Stimulated activated CD8-positive, alpha-beta memory T cell treated with anti-CD3 and anti-CD28 coated beads, Interleukin-2, amount 100 ng/mL, for 48 hours (primary cell): Measurements from ENCODE around the gene SLC5A11.
"Not testable (repeated sequence)": the region's sequence is repeated elsewhere in the genome, so short reads cannot be mapped to it uniquely, and the experiment has no call there.

ENCODE experiments used
- DNase-seq, 2 donors: peaks; one replicate each; pipeline ENCODE4 v3.0.0-alpha.2; 2020; ENCODE audit warnings: low read depth in 2 of 2

Gene SLC5A11, protein sequence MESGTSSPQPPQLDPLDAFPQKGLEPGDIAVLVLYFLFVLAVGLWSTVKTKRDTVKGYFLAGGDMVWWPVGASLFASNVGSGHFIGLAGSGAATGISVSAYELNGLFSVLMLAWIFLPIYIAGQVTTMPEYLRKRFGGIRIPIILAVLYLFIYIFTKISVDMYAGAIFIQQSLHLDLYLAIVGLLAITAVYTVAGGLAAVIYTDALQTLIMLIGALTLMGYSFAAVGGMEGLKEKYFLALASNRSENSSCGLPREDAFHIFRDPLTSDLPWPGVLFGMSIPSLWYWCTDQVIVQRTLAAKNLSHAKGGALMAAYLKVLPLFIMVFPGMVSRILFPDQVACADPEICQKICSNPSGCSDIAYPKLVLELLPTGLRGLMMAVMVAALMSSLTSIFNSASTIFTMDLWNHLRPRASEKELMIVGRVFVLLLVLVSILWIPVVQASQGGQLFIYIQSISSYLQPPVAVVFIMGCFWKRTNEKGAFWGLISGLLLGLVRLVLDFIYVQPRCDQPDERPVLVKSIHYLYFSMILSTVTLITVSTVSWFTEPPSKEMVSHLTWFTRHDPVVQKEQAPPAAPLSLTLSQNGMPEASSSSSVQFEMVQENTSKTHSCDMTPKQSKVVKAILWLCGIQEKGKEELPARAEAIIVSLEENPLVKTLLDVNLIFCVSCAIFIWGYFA

DNA sequence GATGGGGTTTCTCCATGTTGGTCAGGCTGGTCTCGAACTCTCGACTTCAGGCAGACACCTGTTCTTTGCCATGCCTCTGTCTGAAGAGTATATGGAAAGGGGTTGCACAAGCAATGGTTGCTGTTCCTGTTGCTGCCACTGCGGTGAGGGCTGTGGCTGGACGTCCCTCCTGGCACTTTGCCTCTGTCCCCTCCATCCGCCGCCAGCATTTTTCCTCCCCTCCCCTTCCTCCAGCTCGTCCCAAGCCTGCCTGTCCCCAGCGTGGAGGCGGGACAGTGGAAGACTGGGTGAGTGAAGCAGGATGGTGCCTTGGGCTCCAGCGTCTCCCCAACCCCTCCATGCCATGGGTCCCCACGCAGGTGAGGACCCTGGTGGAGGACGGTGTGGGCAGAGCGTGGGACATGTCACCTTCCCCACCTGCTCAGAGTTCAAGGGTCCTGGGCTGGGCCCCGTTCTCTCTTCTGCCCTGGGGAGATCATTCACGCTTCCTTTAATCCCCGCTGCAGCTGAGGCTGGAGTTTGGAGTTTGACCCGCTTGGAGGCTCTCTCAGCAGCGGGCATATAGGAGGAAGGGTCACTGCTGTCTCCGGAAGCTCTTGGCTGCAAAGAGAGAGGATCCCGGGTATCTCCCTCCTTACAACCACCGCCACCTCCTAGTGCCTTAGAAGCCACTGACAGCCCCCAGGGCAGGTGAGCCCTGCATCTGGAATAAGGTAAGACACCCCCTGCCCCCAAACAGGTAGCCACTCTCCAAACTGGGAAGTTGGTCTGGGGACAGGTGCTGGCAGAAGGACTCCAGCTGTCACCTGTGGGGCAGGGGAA is at the start of gene SLC5A11:
Gene SLC5A11 (plus strand): TSS at position 238 of the 822 bp plus-strand sequence. CDS start 12,681 bp downstream, outside the sequence.
- DNase-seq: no peak

DNA sequence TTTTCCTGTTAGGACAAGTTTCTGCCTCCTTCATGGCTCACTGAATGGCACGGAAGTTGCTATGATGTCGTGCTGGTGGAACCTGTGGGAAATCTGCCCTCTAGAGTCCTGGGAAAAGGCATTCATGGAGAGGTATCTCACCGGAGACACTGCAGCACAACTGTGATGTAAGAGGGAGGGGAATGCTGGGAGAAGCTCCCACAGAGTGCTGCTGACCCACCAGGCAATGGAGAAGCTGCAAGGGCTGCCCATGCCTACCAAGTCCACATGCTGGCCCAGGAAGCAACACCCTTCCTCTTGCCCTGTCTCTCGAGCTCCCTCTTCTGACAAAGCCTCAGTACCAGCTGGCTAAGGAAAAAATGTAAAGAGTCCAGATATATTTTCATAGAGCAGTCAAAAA is 45.2 kb upstream of the SLC5A11 start:
- DNase-seq: no peak

DNA sequence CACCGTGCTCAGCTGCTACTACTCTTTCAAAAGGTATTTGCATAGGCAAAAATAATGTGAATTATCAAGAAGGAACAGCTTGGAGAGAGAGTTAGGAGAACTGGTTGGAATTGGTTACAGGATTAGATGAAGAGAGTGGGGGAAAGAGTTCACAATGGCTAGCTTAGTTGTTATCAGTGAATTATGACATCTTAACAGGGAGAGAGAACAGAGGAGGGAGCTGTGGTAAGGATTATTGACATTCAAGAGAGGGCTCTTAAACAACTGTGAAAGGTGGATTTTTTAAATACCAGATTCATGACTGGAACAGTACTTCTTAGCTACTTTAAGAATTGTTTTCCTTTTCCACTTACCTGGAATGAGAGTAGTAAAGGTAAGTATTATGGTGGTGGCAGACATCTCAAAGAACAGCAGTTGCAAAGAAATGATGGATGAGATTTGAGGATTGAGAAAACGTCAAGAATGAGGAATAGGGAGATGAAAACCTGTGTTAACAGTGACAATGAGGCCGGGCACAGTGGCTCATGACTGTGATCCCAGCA is 43.9 kb upstream of the SLC5A11 start:
- DNase-seq: no peak

DNA sequence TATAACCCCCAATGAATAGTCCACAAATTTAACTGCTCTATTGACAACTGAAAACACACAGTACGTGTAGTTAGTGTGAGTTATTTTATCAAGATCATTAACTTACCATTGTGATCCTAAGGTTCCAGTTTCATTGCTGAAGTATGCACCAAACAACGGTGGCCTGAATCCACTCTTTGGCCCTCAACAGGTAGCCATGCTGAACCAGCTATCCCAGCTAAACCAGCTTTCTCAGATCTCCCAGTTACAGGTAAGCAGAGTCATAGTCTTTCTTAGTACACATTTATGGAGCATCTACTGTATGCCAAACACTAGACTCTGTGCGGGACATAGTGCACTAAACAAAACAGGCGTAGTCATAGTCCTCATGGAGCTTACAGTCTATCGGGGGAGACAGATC is 40.3 kb upstream of the SLC5A11 start:
- no peak for DNase-seq

DNA sequence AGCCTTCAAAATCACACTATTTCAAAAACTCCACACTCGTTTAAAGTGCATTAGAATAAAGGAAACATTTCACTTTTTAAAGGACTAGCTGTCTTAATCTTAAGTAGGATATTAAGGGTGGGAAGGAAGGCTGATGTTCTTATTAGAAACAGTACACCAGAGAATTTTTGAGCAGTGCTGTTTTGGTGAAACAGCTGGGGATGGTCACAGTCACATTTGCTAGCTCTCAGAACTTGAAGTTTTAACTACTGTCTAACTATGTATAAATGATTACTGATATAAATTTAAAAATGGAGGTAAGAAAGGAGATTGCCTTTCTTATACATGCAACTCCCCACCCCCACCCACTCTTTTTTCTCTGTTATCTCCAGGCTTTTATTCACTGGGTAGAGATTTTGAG is 38.5 kb upstream of the SLC5A11 start:
- no peak for DNase-seq

DNA sequence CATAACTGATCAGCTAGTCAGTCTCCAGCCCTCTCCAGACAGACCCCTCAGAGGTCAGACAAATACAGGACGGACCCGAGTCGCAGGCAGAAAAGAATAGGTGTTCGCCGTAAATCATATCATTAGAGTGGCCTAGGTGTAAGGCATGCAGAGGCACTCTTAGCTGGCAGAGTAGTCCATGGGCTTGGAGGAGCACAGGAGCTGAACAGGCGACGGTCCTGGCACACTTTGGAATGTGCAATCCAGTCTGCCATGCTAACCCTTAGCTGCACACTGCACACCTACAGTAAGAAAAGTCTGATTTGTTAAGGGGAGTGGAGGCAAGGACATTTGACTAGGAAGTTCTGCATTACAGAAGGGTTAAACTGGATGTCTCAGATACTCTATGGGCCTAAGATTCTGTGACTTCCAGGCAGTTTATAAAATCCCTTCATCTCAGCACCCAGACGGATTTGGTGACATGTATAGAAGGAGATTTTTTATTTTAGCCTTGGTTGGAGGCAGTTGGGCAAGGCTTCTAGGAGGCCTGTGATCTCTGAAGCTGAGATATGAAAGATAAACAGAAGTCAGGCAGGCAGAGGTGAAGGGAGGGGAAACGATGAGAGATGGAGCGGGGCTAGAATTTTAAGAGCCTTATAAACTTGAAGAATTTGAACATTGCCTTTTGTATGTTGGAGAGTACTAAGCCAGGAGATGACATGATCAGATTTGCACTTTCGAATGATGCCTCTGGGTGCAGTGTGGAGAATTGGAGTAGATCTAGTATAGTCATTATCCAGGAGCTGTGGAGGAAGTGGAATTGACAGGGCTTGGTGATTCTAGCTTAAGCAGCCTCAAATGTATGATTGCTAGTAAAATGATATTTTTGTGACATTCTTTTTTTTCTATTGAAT is 34.6 kb upstream of the SLC5A11 start:
- DNase-seq: no peak

DNA sequence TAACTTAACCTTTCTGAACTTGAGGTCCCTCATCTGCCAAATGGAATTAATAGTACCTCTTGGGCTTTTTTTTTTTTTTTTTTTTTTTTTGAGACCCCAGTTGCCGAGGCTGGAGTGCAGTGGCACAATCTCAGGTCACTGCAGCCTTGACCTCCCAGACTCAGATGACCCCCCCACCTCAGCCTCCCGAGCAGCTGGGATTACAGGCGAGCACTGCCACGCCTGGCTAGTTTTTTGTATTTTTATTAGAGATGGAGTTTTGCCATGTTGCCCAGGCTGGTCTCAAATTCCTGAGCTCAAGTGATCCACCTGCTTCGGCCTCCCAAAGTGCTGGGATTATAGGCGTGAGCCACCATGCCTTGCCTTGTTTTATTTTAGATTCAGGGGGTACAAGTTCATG is 33.0 kb upstream of the SLC5A11 start:
- not testable (repeated sequence) for DNase-seq

DNA sequence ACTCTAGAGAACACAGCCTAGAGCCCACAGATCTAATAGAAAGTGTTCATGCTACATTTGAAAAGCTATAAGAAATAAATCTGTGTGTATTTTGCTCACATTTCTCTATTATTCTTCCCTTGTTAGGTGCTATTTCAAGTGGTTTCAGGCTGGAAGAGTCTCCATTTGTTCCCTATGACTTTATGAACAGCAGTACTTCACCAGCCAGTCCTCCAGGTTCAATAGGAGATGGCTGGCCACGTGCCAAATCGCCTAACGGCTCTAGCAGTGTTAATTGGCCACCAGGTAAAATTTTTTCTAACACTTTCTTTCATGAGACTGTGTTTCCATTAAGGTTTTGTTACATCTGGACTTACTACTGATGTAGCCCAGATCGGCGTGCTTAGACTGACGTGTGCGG is 30.7 kb upstream of the SLC5A11 start:
- DNase-seq: no peak

DNA sequence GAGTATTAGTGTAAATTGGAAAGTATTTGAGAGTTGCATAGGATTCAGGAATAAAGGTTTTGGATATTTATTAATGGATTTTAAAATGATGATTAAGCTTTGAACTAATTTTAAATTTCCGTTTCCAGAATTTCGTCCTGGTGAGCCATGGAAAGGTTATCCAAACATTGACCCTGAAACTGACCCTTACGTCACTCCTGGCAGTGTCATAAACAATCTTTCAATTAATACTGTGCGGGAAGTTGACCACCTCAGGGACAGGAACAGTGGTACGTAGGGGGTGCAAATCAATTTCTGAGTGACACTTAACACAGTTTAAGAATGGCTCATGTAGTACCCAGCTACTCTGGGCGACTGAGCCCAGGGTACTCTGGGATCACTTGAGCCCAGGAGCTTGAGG is 29.1 kb upstream of the SLC5A11 start:
- no peak for DNase-seq

DNA sequence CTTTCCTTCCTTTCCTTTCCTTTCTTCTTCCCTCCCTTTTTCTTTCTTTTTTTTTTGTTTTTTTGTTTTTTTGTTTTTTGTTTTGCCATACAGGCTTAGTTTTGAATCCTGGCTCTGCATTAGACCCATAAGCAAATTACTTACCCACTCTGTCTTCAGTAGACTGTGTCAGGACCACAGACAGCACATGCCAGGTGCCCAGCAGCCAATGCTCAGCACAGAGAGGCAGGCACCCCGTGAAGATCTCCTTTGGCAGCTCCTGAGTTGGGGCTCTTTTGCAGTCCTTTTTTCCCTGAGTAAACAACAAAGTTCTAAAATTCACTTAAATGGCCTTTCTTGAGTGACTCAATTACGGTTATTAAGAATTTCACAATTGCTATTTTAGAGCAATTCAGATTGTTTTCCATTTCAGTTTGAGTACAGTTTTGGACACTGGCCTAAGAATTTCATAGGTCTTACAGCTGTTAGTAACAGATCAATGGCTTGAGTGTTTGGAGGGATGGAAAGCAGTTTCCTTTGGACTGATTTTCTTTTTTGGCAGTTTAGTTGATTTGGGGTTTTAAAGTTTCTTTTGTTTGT is 26.2 kb upstream of the SLC5A11 start:
- no peak for DNase-seq

DNA sequence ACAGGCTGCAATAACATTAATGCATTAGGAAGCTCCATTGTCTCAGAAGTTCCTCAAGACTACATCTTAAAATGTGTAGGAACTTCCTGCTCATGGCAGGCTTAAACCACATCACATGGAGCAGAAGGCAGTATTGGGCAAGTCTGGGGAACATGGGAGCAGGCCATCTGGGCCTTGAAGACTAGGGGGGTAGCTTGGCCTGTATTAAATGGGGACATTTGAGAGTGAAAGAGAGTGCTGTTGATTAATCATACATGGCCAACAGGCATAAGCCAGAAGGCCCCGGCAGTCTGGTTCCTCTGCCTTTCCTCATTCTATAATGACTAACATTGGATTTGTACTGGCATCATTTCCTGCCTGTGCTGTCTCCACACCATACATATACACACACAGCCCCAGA is 25.2 kb upstream of the SLC5A11 start:
- DNase-seq: no peak

DNA sequence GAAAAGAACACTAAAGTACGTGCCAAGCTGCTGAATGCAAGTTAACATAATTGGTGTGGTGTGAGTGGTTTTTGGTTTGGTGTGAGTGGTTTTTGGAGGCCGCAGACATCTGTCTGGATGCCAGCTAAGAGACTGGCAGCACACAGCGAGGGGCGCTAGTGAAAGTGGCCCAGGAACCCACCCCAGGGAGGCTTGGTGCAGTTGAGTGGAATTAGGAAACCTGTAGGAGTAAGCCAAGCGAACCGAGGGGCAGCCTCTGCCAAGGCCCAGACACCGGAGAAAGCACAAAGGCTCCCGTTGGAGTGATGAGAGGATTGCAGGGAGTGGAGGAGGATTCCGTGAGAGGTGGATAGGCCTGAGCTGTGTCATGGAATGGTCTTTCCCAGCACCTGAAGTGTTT is 24.6 kb upstream of the SLC5A11 start:
- no peak for DNase-seq

DNA sequence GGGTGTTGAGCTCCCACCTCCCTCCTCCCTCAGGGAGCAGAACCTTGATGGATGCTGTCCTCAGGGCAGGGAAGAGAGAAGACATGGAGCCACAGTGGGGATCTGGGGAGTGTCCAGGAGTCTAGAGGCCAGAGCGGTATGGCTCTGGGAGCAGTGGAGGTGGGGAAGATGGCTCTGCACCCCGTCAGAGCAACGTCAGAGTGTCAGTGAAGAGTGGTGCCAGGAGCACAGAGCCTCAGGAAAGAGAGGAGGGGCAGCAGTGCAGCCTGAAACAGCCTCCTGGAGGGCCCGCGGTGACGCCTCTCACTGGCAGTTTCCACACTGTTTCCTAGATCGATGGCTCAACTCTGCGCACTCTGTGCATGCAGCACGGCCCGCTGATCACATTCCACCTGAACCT is 23.2 kb upstream of the SLC5A11 start:
- no peak for DNase-seq

DNA sequence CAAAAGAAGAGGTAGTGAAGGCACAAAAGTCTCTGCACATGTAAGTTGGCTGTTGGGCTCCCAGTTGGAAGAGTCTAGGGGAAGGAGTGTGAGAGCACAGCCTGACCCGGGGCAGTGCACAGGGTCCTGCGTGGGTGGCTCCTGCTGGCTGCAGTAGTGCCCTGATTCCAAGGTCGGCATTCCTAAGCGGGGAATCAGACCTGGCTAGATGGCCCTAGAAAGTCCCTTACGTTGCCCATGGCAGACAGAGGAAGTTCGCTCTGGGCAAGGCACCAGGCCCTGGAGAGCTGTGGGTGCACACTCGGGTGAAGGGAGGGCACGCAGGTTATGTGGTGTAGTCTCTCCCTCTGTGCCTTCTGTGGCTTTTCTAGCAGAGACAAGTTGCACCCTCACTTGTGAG is 22.8 kb upstream of the SLC5A11 start:
- DNase-seq: no peak

DNA sequence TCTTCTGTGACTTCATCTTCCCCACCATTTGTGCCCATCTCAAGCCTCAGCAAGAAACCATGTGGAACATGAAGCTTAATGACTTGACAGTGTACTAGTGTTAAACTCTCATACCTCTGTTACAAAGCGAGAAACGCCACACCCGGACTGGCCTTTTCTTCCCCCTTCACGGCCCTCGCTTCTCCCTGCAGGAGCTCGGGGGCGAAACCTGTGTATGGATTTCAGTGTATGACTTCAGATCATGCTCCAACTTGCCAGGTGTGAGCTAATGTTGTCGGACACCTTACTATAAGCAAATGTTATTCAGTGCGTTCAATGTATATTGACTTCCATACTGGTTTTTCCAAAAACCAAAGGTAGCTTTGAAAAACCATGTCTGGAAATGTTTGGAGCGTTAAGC is 20.1 kb upstream of the SLC5A11 start:
- no peak for DNase-seq

DNA sequence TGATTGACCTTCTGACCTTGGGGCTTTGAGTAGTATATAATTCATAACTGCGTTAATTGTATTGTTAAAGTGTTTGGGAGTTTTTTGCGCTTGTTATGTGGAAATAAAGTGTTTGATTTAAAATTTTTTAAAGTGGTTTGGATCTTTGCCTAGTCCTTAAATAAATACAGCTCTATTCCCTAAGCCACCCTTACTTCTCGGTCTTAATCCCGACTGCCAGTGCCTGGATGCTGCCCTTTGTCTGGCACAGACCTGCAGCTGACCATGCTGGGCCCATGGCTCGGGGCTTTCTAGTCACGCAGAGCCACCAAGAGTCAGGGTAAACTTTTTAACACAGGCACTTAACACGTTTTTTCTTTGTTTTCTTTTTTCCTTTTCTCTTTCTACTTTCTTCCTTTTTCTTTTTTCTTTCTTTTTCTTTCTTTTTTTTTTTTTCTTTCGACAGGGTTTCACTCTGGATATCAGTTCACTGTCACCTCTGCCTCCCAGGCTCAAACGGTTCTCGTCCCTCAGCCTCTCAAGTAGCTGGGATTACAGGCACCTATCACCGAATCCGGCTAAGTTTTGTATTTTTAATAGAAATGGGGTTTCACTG is 19.6 kb upstream of the SLC5A11 start:
- DNase-seq: no peak

DNA sequence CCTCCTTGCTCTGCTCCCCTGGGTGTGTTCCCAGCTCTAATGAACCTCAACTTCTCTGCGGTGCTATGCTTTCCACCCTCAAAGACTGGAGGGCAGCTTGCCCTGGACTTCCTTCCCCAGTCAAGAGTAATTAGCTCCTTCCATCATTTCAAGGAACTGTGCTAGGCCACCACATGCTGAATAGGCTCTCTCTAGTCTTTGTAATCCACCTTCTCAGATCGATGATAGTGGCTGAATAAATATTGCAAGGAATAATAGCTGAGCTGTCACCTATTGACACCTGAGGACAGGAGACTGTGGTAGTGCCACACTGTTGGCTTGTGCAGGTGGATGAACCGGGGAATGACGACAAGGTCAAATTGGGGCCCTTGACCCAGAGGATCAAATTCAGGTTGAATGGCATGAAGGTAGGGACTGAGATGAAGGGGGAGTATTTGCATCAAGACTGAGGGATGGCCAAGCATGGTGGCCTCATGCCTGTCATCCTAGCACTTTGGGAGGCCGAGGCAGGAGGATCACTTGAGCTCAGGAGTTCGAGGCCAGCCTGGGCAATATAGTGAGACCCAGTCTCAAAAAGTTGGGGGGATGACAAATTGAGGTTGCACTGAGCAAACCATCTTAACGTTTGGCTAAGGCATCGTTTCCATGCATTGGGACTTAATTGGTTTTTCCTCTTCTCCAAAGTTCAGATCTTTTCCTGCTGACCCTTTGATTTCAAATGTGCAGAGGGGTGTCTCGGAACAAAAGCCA is 18.8 kb upstream of the SLC5A11 start:
- DNase-seq: no peak

DNA sequence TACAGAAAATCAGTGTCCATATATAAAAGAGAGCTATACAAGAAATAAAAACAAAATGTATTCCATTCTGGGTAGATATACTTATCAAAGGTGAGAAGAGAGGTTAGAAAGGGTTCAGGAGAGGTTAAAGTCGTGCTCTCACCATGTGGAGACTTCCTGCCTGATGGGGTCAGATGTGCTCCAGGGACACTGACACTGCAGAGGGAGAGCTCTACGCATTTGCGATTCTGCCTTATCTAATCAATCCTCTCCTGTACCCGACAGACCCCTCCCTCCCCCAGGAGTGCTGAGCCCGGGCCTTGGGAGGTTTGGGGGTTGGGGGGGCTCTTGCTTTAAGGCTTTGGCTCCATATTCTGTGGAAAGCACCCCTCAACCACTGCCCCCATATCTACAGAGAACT is 16.6 kb upstream of the SLC5A11 start:
- no peak for DNase-seq

DNA sequence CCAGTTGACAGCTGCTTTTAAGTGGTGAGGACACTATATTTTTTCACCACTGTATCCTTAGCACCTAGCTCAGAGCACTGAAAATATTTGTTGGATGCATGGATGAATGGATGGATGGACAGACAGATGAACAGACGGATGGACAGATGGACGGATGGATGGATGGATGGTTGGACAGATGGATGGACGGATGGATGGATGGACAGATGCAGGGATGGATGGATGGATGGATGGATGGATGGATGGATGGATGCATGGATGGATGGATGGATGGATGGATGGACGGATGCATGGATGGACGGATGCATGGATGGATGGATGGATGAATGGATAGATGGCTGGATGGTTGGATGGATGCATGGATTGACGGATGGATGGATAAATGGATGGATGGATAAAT is 12.4 kb upstream of the SLC5A11 start:
- DNase-seq: no peak
